ENCODE measurements around the gene SPAG9. TPM values are rescaled to one million over a fixed set of nuclear protein-coding genes. Genes with fewer than 3 reads are reported as not detected.
A peak's percentile ranks its signal among the peaks of the same experiment; 100 is the strongest.
"Not testable (repeated sequence)": the region's sequence is repeated elsewhere in the genome, so short reads cannot be mapped to it uniquely, and the experiment has no call there.

SPAG9 gene
- total and polyA plus RNA-seq, 2 experiments from 2014 or later = 12.1 to 66.2 TPM

DNA sequence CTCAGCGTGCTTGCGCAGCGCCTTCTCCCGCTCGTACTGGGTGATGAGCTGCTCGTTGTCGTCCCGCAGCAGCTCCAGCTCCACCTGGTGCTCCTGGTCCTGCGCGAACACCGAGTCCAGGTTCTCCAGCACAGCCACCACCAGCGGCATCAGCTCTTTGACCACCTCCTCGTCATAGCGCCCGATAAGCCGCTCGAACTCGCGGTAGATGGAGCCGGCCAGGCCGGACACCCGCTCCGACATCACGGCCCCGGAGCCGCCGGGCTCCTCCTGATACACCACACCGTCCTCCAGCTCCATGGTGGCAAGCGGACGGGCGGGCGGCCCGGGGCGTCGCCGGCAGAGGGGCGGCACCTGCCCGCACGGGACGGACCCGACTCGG lies 320 bp downstream of the SPAG9 start:
- Histone ChIP-seq H3K9me3 (ENCODE audit: low read depth) (no peaks in the 10 kb centered on the region), H3K4me3 (peak overlapping the region; percentile 97), H3K27ac (peak overlapping the region; percentile 92), H3K36me3 (no peaks in the 10 kb centered on the region), H3K27me3 (no peaks in the 10 kb centered on the region), H3K4me1 (ENCODE audit: low read depth) (peaks cover 9% of the 10 kb centered on the region)
- TF ChIP-seq, protein P1, sequence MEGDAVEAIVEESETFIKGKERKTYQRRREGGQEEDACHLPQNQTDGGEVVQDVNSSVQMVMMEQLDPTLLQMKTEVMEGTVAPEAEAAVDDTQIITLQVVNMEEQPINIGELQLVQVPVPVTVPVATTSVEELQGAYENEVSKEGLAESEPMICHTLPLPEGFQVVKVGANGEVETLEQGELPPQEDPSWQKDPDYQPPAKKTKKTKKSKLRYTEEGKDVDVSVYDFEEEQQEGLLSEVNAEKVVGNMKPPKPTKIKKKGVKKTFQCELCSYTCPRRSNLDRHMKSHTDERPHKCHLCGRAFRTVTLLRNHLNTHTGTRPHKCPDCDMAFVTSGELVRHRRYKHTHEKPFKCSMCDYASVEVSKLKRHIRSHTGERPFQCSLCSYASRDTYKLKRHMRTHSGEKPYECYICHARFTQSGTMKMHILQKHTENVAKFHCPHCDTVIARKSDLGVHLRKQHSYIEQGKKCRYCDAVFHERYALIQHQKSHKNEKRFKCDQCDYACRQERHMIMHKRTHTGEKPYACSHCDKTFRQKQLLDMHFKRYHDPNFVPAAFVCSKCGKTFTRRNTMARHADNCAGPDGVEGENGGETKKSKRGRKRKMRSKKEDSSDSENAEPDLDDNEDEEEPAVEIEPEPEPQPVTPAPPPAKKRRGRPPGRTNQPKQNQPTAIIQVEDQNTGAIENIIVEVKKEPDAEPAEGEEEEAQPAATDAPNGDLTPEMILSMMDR (IDR thresholded peaks at IDR 0.05; ENCODE audit: low read depth, low read length) = no peak
- DNase-seq (ENCODE audit: low read depth in 1 of 2, low spot score in 1 of 2) = peak in 1 of 2 donors; percentile 68

DNA sequence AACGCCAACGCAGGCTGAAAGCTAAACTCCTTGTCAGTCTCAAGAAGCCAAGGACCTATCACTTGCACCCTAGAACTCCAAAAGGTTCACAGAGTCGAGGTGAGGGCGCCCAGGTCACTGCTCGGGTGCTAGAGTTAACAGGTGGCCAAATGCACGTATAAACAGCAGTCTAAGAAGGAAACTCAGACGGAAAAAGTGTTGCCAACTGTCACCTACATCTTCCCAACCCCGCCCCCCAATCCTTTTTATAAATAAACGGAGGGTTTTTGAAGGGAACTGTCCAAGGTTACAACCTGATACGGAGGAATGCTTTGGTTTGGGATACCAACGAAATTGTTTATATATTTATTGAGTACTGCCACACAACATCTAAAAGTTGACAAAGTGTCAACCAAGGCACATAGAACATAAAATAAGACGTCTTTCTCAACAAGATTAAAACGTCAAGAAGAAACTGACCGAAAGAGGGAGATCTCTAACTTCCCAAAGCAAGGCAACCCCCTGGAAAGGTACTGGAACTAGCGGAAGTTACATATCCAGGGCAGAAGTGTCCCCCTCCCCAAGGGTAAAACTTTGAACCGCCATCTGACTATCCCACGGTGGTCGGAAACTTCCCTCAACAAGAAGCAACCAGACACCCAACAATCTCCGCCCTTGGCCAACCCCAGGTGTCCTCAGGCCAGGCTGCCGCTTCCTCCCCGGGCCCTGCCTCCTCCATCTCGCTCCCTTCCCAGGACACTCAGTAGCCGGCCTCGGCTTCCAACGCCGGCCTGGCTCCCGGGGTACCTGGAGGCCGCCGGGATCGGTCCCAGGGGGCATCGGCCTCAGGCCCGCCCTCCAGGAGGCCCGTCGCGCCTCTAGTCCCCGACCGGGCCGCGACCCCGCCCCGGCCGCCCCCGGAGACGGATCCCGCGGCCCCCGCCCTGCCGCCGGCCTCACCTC lies 982 bp downstream of the SPAG9 start:
- Histone ChIP-seq H3K9me3 (ENCODE audit: low read depth) (no peaks in the 10 kb centered on the region), H3K4me3 (peak overlapping the region; percentile 97), H3K36me3 (no peaks in the 10 kb centered on the region), H3K27me3 (no peaks in the 10 kb centered on the region), H3K27ac (peak overlapping the region; percentile 92), H3K4me1 (ENCODE audit: low read depth) (peaks cover 9% of the 10 kb centered on the region)
- TF ChIP-seq, protein P1 (IDR thresholded peaks at IDR 0.05; ENCODE audit: low read depth, low read length) = no peak
- peak; percentile 34 to 57 for DNase-seq (ENCODE audit: low read depth in 1 of 2, low spot score in 1 of 2)

DNA sequence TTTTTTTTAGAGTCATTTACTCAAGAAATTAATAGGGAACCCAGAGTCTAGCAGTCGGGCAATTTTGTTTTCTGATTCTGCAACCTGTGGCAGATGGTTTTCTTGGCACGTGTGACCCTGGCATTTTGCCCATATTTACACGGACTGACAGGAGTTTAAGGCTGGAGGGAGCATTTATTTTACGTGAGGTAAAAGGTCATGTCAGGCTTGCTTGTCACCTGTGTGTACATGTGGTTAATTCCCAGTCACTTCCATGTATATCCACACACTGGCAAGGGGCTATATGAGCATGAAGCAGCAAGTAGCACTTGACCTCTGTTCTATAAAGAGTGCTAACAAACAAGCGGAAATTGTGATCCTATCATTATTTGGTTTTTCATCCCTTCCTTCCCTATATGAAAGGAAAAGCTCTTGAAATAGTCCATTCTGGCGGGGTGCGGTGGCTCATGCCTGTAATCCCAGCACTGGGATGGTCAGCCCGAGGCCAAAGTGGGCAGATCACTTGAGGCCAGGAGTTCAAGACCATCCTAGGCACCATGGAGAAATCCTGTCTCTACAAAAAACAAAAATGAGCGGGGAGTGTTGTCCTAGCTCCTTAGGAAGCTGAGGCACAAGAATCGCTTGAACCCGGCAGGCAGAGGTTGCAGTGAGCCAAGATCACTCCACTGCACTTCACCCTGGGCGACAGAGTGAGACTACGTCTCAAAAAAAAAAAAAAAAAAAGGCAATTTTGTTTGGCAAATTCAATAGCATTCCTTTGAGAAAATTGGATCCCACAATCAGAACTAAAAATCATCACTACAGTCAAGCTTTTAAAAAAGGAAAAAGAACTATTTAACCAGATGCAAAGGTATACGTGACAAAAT lies 2.1 kb downstream of the SPAG9 start:
- Histone ChIP-seq H3K27ac (peak overlapping the region; percentile 92), H3K36me3 (no peaks in the 10 kb centered on the region), H3K9me3 (ENCODE audit: low read depth) (no peaks in the 10 kb centered on the region), H3K4me1 (ENCODE audit: low read depth) (peaks cover 9% of the 10 kb centered on the region), H3K4me3 (peak overlapping the region; percentile 97), H3K27me3 (no peaks in the 10 kb centered on the region)
- TF ChIP-seq, protein P1 (IDR thresholded peaks at IDR 0.05; ENCODE audit: low read depth, low read length) = no peak
- no peak for DNase-seq (ENCODE audit: low read depth in 1 of 2, low spot score in 1 of 2)

DNA sequence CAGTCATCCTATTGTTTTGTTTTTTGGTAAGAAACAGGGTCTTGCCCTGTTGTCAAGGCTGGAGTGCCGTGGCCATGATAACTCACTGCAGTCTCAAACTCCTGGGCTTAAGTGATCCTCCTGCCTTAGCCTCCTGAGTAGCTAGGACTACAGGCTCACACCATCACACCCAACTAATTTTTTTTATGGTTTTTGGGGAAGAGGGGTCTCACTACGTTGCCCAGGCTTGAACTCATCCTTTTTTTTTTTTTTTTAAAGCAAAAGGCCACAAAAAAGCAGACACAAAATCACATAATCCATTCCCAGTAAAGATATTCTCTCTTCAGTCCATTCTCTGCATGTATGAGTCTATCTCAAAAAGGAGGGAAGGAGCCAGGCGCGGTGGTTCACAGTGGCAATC lies 5.5 kb downstream of the SPAG9 start:
- TF ChIP-seq, protein P1 (IDR thresholded peaks at IDR 0.05; ENCODE audit: low read depth, low read length) = no peak
- Histone ChIP-seq H3K36me3 (no peaks in the 10 kb centered on the region), H3K4me1 (ENCODE audit: low read depth) (peaks cover 9% of the 10 kb centered on the region), H3K9me3 (ENCODE audit: low read depth) (no peaks in the 10 kb centered on the region), H3K27me3 (no peaks in the 10 kb centered on the region), H3K27ac (no peak overlapping the region), H3K4me3 (no peak overlapping the region)
- DNase-seq (ENCODE audit: low read depth in 1 of 2, low spot score in 1 of 2) = no peak

DNA sequence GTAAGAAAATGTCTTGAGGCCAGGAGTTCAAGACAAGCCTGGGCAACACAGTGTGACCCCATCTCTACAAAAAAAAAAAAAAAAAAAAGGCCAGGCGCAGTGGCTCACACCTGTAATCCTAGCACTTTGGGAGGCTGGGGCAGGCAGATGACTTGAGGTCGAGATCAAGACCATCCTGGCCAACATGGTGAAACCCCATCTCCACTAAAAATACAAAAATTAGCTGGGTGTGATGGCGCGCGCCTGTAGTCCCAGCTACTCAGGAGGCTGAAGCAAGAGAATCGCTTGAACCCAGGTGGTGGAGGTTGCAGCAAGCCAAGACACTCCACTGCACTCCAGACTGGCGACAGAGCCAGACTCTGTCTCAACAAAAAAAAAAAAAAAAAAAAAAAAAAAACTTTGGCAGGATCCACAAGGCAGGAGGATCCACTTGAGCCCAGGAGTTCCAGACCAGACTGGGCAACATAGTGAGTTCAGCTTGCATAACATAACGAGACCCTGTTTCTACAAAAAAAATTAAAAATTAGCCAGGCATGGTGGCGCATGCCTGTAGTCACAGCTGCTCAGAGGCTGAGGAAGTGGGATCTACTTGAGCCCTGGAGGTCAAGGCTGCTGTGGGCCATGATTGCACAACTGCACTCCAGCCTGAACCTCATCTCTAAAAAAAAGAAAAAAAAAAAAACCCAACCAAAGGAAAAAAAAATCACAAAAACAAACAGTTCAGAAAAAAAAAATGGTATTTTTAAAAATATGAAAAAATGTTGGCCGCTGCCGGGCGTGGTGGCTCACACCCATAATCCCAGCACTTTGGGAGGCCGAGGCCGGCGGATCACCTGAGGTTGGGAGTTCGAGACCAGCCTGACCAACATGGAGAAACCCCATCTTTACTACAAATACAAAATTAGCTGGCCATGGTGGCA lies 8.1 kb downstream of the SPAG9 start:
- DNase-seq (ENCODE audit: low read depth in 1 of 2, low spot score in 1 of 2) = peak in 1 of 2 donors; percentile 80
- not testable (repeated sequence) for H3K36me3 ChIP-seq; H3K4me3 ChIP-seq; H3K27ac ChIP-seq; H3K4me1 ChIP-seq (ENCODE audit: low read depth); H3K27me3 ChIP-seq; H3K9me3 ChIP-seq (ENCODE audit: low read depth)
